Measurements from ENCODE around the gene TVP23C.
A peak's percentile ranks its signal among the peaks of the same experiment; 100 is the strongest.
"Not testable (repeated sequence)": the region's sequence is repeated elsewhere in the genome, so short reads cannot be mapped to it uniquely, and the experiment has no call there.

TVP23C gene

DNA sequence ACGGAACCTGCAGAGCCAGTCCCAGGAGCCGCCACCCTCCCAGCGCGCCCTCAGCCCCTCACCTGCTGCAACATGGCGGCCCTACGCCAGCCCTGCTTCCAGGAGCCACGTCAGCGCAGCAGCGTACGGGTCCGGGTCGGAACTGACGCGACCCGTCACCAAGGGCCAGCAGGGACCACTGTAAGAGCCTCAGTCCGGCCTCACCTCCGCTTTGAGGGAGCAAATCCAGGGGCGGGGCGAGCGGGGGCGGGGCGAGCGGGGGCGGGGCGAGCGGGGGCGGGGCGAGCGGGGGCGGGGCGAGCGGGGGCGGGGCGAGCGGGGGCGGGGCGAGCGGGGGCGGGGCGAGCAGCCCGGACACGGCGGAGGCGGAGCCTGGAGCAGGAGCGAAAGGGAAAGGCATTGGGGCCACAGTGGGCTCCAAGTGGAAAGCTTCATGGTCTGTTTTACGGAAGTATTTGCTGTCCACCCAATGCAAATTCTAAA lies at the start of gene TVP23C:
Gene TVP23C, minus strand, starts transcription at position 109 of the 483 bp plus-strand sequence. Its CDS starts 35 bp downstream, at position 74.
- Mint-ChIP-seq H3K4me3 (peak within 1 kb of the TSS; percentile 90), H3K4me1 (ENCODE audit: low read depth) (peaks cover 18% of the 10 kb centered on the region), H3K27ac (peak within 1 kb of the TSS; percentile 90)
- DNase-seq, result peak; percentile 82
- H3K27me3 Mint-ChIP-seq; H3K36me3 Mint-ChIP-seq (ENCODE audit: low read depth); H3K9me3 Mint-ChIP-seq: not testable (repeated sequence)

DNA sequence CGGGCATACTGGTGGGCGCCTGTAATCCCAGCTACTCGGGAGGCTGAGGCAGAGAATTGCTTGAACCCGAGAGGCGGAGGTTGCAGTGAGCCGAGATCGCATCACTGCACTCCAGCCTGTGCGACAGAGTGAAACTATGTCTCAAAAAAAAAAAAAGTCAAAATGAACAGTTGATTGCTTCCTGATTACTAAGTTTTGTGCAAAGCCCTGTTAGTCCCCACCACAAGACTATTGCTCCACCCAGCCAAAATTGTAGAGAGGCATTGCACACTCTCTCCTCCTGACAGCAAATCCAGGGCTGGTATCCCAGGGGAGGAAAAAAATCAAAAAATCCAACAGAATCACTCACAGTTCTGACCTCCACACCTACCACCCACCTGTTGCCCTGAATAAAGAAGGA lies 29.7 kb upstream of the TVP23C start:
- H3K27ac Mint-ChIP-seq; H3K4me3 Mint-ChIP-seq; DNase-seq; H3K9me3 Mint-ChIP-seq; H3K36me3 Mint-ChIP-seq (ENCODE audit: low read depth): not testable (repeated sequence)
- Mint-ChIP-seq H3K27me3 (peaks cover 14% of the 10 kb centered on the region), H3K4me1 (ENCODE audit: low read depth) (peaks cover 27% of the 10 kb centered on the region)

DNA sequence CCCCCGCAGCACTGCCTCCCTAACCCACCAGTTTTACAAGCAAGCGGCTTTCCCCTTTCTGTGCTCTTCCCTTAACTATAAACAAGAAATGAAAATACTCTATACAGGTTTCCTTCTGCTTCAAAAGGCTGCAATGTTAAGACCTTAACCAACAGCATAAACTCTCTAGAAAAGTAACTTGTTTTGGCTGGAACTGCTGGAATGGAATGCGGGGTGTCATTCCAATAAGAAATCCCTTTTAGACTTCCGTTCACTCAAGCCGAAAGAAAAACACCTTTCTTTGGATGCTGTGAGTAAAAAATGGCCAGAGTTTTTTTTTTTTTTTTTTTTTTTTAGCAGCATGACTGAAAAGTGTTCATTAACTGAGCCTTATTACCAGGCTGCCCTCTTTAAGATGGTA lies 28.7 kb upstream of the TVP23C start:
- H3K27ac Mint-ChIP-seq; H3K9me3 Mint-ChIP-seq; DNase-seq; H3K36me3 Mint-ChIP-seq (ENCODE audit: low read depth); H3K4me3 Mint-ChIP-seq: not testable (repeated sequence)
- peaks cover 27% of the 10 kb centered on the region for H3K4me1 Mint-ChIP-seq (ENCODE audit: low read depth)
- peaks cover 16% of the 10 kb centered on the region for H3K27me3 Mint-ChIP-seq

DNA sequence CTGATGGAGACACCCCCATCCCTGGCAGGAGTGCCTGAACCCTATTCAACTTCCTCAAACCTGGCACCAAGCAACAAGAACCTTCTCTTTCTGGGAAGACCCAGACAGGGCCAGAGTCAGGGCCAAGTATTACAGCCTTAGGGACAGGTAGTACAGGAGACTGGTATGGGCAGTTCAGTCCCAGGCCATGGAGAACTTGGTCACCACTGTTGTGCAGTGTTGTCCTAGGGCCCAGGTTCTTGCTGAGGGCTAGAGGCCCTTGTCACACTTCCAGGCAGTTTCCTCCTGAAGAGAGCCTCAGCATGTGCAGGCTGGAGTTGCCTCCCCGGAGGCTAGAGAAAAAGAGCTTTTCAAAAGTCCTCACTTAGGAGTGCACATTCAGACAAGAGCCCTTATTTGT lies 27.6 kb upstream of the TVP23C start:
- not testable (repeated sequence) for DNase-seq; H3K36me3 Mint-ChIP-seq (ENCODE audit: low read depth); H3K9me3 Mint-ChIP-seq; H3K4me3 Mint-ChIP-seq; H3K27ac Mint-ChIP-seq
- H3K4me1 Mint-ChIP-seq (ENCODE audit: low read depth), result peaks cover 27% of the 10 kb centered on the region
- peaks cover 23% of the 10 kb centered on the region for H3K27me3 Mint-ChIP-seq

DNA sequence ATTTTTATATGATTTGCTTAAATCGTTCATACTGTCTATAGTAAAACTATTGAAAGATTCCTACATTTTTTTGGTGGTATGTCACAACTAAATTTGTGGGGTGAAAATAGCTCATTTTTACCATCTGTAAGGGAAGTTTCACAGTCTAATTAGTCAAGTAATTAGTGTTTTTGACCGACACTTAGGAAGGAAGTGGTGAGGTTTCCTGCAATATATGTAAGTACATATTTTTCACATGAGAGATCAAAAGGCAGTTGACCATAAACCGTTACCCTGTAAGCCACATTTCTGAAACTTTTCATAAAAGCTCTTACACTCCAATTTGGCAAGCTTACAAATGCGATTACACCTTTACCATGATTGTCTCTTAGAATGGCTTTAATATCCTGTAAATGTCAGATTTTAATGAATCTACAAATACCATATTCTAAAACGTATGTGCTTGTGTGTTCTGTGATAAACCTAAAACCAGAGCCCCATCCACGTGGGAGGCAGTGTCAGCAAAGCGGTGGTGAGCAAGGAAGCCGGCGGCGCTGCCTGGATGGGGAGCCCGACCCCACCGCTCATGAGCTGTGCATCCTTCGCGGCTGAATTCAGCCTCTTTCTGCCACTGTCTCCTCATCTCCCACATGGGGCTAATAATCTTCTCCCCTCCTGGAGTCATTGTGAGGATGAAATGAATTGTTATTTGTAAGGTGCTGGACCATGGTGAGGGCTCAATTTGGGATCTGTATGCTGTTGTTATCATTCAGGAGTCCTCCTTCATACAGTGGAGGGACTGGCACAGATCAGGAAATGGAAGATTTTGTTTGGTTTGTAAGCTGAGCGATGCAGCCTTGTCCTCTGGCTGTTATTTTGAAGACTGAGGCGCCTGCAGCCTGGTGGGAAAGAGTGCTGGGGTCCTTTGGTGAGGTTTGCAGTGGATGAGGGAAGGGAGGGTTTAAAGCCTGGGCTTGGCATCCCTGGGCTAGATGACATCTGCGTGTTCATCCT lies 26.6 kb upstream of the TVP23C start:
- Mint-ChIP-seq H3K4me3 (peak overlapping the region; percentile 52), H3K27ac (peak overlapping the region; percentile 34)

DNA sequence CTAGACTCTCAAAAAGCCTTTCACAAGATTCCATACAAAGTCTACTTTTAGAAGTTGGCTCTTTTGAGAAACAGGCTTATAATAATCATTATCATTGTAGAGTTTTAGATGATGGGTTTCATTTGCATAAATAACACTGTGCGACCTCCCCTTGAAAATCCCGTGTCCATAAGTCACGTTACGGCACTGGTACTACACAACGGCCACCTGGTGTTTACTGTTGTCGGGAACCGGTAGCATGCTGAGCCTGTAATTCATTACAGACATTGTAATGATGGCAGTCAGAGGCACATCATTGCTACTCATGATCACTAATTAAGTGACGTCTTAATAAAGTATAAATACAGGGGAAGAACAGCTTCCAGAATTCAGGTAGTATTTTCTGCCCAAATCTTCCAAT lies 24.7 kb upstream of the TVP23C start:
- not testable (repeated sequence) for H3K4me3 Mint-ChIP-seq; H3K9me3 Mint-ChIP-seq; DNase-seq; H3K27ac Mint-ChIP-seq; H3K36me3 Mint-ChIP-seq (ENCODE audit: low read depth)
- peaks cover 27% of the 10 kb centered on the region for H3K4me1 Mint-ChIP-seq (ENCODE audit: low read depth)
- peaks cover 23% of the 10 kb centered on the region for H3K27me3 Mint-ChIP-seq

More for the DNA sequence above, 26.6 kb upstream of the TVP23C start:
- Mint-ChIP-seq H3K27me3 (peaks cover 23% of the 10 kb centered on the region), H3K4me1 (ENCODE audit: low read depth) (peaks cover 27% of the 10 kb centered on the region)
- DNase-seq, result peak; percentile 47
- not testable (repeated sequence) for H3K36me3 Mint-ChIP-seq (ENCODE audit: low read depth); H3K9me3 Mint-ChIP-seq

DNA sequence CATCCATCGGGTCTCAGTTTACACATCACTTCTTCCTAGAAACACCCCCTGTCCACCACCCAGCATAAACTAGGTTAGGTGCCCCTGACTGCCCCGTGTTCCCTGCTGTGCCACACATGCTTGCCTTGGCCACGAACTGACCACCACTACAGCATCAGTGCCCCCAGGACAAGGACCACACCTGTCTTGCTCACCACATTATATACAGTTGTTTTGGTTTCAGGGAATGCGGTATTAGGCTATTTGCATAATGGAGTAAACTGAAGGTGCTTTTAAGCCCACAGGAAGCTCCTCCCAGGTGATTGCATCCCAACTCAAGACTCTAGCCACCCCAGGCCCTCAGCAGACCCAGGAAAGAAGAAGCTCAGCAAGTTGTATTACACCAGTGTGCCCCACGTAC lies 20.0 kb upstream of the TVP23C start:
- not testable (repeated sequence) for H3K9me3 Mint-ChIP-seq, H3K27ac Mint-ChIP-seq
- H3K27me3 Mint-ChIP-seq, result peaks cover 12% of the 10 kb centered on the region

DNA sequence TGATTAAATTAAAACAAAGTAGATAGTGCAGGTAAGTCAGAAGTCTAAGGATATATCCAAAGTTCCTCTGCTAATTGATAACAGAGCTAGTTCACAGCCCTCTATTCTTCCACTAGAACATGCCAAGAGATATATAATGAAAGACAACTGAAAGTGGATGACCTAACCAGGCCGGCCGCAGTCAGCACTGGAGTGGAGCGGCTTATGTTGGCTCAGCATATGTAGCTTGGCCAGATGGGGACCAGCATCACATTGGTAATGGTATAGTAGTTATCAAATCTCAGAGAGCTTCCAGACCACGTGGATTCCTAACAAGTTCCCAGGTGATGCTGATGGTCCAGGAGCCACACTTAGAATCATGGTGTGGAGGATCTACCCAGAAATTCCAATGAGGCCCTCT lies 18.2 kb upstream of the TVP23C start:
- H3K27me3 Mint-ChIP-seq; H3K4me1 Mint-ChIP-seq (ENCODE audit: low read depth); DNase-seq; H3K27ac Mint-ChIP-seq; H3K4me3 Mint-ChIP-seq; H3K36me3 Mint-ChIP-seq (ENCODE audit: low read depth); H3K9me3 Mint-ChIP-seq: not testable (repeated sequence)

More for the DNA sequence above, 20.0 kb upstream of the TVP23C start:
- not testable (repeated sequence) for H3K36me3 Mint-ChIP-seq (ENCODE audit: low read depth); H3K4me1 Mint-ChIP-seq (ENCODE audit: low read depth); H3K4me3 Mint-ChIP-seq; DNase-seq

DNA sequence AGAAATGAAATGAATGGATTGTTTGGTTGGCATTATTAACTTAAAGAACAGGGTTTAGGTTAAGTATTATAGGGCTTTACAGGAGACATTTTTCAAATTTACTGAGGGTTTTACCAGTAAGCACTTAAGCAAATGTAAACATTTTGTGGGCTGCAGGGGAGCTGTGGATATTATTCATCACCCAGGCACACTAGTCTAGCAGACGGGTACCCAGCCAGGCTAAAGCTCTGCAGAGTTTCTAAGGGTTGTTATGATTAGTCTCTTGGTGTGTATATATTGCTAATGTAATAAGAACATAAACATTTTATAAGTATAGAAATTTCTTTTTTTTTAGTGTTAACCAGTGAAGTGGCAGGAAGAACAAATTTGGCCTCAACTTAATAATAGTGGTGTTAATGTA lies 13.6 kb upstream of the TVP23C start:
- not testable (repeated sequence) for DNase-seq; H3K36me3 Mint-ChIP-seq (ENCODE audit: low read depth)

DNA sequence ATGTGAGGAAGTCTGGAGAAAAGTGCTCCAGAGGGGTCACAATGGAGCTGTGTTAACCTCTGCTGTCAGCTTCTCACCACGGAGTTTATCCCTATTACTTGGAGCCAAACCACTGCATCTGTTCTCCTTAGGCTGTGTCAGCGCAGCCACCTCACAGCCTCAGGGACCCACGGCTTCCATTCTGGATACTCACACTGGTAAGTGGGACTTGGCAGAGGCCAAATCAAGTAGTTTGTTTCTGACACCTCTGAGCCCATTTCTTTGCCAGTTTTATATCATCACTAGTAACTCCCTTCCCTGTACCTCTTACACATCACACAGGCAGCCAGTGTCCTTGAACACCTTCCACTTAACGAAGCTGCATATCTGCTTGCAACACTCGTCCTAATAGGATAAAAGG lies 11.4 kb upstream of the TVP23C start:
- H3K4me3 Mint-ChIP-seq; H3K4me1 Mint-ChIP-seq (ENCODE audit: low read depth); DNase-seq; H3K36me3 Mint-ChIP-seq (ENCODE audit: low read depth); H3K9me3 Mint-ChIP-seq; H3K27ac Mint-ChIP-seq: not testable (repeated sequence)
- peaks cover 15% of the 10 kb centered on the region for H3K27me3 Mint-ChIP-seq

More for the DNA sequence above, 13.6 kb upstream of the TVP23C start:
- H3K9me3 Mint-ChIP-seq; H3K4me3 Mint-ChIP-seq; H3K27ac Mint-ChIP-seq; H3K4me1 Mint-ChIP-seq (ENCODE audit: low read depth); H3K27me3 Mint-ChIP-seq: not testable (repeated sequence)

DNA sequence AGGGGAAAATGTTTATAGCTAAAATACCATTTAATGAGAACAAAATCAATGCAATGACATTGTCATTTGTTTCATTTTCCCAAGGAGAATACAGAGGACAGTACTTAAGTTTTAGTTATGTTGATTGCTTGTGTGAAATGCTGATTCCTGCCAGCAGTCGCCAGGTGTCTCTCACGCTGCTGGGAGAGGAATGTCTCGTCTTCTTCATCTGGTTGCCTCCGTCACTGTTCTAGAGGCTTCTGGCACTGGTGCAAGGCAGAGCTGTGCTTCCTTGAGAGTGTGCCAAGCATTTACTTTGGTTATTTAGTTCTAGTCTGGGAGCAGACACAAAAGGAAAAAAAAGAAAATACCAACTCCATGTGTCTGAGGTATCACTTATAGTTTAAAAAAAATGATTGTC lies 10.6 kb upstream of the TVP23C start:
- not testable (repeated sequence) for H3K9me3 Mint-ChIP-seq; H3K36me3 Mint-ChIP-seq (ENCODE audit: low read depth); H3K4me3 Mint-ChIP-seq; H3K27ac Mint-ChIP-seq; DNase-seq; H3K4me1 Mint-ChIP-seq (ENCODE audit: low read depth)
- peaks cover 15% of the 10 kb centered on the region for H3K27me3 Mint-ChIP-seq

DNA sequence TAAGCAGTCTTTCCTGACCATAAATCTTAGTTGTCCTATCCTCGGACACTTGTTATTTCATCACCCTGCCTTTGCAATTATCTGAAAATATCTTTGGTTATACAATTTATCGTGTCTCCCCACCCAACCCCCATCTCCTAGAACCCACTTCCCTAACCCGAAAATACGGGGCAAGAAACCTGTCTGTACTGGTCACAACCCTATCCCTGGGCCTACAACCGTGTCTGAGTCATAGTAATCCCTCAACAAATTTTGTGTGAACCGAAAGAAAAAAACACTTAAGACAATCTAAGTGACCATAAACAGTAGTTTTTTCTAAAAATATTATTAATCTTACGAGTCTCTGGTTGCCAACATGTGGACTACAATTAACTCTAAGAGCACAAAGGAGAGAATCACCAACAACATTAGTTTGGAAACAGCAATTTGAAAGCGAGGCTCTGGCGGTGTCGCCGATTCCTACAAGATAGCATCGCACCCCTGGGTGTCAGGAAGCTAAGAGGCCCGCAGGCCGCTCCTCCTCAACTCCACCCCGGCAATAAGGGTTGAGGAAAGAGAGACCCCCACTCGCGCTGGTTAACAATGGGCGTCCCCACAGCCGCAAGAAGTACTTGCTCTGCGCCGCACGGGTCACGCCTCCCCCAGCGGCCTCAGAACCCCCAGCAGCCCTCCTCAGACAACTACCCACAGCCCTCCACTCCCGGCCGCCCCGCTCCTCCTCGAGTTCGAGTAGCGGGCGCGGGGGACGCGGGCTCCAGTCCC lies 489 bp downstream of the TVP23C start:
- H3K36me3 Mint-ChIP-seq (ENCODE audit: low read depth); DNase-seq; H3K27me3 Mint-ChIP-seq; H3K9me3 Mint-ChIP-seq: not testable (repeated sequence)
- Mint-ChIP-seq H3K27ac (peak overlapping the region; percentile 90), H3K4me1 (ENCODE audit: low read depth) (peaks cover 18% of the 10 kb centered on the region), H3K4me3 (peak overlapping the region; percentile 90)

DNA sequence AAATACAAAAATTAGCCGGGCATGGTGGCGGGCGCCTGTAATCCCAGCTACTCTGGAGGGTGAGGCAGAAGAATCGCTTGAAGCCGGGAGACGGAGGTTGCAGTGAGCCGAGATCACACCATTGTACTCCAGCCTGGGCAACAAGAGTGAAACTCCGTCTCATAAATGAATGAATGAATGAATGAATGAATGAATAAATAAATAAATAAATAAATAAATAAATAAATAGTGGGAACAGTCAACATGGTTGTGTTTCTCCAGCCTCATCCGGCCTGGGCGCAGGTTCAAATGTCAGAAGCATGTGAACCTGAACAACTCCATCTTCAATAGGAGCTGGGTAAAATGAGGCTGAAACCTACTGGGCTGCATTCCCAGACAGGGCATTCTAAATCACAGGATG lies 1.8 kb downstream of the TVP23C start:
- not testable (repeated sequence) for DNase-seq; H3K27me3 Mint-ChIP-seq; H3K9me3 Mint-ChIP-seq; H3K36me3 Mint-ChIP-seq (ENCODE audit: low read depth); H3K27ac Mint-ChIP-seq; H3K4me3 Mint-ChIP-seq
- H3K4me1 Mint-ChIP-seq (ENCODE audit: low read depth), result peaks cover 20% of the 10 kb centered on the region

DNA sequence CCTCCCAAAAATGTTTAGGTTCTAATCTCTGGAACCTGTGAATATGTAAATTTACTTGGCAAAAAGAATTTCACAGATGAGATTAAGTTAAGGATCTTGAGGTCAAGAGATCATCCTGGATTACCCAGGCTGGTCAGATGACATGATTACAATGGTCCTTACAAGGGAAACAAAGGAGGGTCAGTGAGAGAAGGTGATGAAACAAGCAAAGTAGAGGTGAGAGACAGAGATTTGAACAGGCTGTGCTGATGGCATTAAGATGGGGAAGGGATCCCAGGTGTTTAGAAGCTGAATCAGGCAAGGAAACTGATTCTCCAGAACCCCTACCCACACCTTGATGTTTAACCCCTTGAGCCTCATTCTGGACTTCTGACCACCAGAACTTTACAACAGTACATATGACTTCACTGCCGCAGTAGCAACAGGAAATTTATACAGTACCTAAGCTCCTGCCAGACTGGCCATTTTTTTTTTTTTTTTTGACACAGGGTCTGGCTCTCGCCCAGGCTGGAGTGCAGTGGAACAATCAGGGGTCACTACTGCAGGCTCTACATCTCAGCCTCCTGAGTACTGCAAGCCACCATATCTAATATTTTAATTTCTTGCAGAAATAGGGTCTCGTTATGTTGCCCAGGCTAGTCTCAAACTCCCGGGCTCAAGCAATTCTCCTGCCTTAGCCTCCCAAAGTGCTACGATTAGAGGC lies 4.7 kb downstream of the TVP23C start:
- not testable (repeated sequence) for H3K36me3 Mint-ChIP-seq (ENCODE audit: low read depth); H3K27ac Mint-ChIP-seq; DNase-seq; H3K9me3 Mint-ChIP-seq; H3K4me3 Mint-ChIP-seq; H3K27me3 Mint-ChIP-seq
- peaks cover 19% of the 10 kb centered on the region for H3K4me1 Mint-ChIP-seq (ENCODE audit: low read depth)

Data from activated T-cell treated with anti-CD3 and anti-CD28 coated beads, Interleukin-2, amount 50 U/mL, for 24 hours (primary cell).